ENCODE measurements around the gene IFT122.
"Not testable (repeated sequence)": the region's sequence is repeated elsewhere in the genome, so short reads cannot be mapped to it uniquely, and the experiment has no call there.

The IFT122 gene

GRCh38 chr3:129540776-129541516 lies 100.9 kb downstream of the IFT122 start:
- DNase-seq (ENCODE audit: low spot score): no peak

GRCh38 chr3:129542747-129543146 lies 102.7 kb downstream of the IFT122 start:
- no peak for DNase-seq (ENCODE audit: low spot score)

GRCh38 chr3:129543156-129543790 lies 103.2 kb downstream of the IFT122 start, which contains the start of gene H1-8:
TSS of gene H1-8 (plus strand) at chr3:129543175. CDS start at chr3:129543219, 44 bp downstream.
- DNase-seq (ENCODE audit: low spot score): no peak

DNA sequence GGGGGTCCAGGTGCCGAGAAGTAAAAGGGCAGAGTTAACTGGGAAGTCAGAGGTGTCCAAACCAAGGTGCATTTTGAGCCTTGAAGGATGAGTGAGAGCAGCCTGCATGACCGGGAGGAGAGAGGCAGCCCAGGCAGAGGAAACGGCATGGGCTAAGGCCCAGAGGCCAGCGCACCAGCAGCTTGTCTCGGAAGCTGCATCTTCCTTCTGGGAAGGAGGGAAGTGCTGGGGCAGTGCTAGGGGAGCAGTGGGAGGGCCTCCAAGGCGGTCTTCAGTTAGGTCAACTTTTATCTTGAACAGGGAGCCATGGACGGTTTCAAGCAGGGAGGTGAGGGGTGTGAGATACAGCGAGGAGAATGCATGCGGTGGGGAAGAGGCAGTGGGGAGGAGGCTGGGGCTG lies 104.0 kb downstream of the IFT122 start:
- no peak for DNase-seq (ENCODE audit: low spot score)

DNA sequence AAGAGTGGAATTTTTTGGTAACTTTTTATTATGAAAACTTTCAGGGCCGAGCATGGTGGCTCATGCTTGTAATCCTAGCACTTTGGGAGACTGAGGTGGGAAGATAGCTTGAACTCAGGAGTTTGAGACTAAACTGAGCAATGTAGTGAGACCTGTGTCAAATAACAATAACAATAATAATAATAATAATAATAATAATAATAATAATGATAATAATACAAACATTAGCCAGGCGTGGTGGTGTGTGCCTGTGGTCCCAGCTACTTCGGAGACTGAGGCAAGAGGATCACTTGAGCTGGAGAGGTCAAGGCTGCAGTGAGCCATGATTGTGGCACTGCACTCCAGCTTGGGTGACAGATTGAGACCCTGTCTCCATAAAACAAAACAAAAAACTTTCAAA lies 105.9 kb downstream of the IFT122 start:
- not testable (repeated sequence) for DNase-seq (ENCODE audit: low spot score)

GRCh38 chr3:129547241-129547640 lies 107.2 kb downstream of the IFT122 start:
- DNase-seq (ENCODE audit: low spot score): no peak

DNA sequence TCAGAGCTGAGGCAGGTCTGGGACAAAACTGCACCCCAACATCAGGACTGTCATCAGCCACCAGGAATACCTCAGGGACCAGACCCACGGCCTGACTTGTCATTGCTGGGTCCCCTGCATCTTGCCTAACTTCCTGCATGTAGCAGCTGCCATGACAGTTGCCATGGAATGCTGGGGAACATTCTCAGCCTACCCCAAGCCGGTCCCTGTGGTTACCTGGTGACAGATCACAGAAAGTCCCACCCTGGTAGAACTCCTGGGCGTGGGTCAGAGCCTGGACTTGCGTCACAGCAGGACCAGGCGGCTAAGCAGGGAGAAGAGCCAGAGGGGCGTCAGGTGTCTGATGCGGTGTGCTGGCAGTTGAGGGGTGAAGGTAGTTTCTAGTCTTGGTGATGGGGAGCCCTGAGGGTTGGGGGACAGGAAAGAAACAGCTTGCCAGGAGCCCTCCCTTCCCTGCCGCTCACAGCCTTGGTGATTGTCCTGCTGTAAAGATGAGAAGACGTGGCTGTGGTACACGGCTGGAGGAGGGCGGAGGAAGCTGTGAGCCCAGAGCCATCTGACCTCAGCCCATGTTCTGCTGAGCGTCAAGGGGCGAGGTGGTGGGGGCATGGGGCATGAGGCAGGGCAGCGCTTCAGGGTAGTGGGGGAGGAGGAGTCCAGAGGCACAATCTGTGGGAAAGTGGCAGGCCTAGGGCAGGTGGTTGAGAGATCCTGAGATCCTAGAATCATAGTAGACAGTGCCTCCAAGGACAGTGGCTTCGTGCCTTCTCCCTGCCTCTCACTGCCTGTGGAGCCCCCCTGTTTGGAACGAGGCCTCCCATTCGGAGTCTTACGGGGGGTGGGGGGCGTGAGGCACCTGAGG lies 108.3 kb downstream of the IFT122 start:
- DNase-seq (ENCODE audit: low spot score): no peak

DNA sequence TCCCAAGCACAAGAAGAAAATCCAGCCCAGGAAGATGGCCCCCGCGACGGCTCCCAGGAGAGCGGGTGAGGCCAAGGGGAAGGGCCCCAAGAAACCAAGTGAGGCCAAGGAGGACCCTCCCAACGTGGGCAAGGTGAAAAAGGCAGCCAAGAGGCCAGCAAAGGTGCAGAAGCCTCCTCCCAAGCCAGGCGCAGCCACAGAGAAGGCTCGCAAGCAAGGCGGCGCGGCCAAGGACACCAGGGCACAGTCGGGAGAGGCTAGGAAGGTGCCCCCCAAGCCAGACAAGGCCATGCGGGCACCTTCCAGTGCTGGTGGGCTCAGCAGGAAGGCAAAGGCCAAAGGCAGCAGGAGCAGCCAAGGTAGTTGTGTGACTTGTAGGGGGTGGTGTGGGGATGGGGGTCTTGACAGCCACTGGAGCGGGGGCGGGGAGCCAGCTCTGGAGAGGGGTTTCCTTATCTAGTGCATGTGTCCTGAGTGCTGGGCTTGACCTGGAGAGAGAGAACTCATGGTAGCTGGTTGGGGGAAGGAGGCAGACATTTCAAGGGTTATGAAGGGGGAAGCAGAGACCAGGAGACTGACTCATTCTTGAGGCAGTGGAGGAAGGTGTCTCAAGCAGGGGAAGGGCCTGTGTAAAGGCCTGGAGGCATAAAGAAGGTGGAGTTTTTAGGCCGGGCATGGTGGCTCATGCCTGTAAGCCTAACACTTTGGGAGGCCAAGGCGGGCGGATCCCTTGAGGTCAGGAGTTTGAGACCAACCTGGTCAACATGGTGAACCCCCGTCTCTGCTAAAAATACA lies 109.2 kb downstream of the IFT122 start:
- DNase-seq (ENCODE audit: low spot score): no peak

GRCh38 chr3:129549805-129550204 lies 109.8 kb downstream of the IFT122 start:
- DNase-seq (ENCODE audit: low spot score): no peak

GRCh38 chr3:129552287-129553050 lies 112.4 kb downstream of the IFT122 start:
- DNase-seq (ENCODE audit: low spot score): no peak

GRCh38 chr3:129553171-129553570 lies 113.1 kb downstream of the IFT122 start:
- no peak for DNase-seq (ENCODE audit: low spot score)

DNA sequence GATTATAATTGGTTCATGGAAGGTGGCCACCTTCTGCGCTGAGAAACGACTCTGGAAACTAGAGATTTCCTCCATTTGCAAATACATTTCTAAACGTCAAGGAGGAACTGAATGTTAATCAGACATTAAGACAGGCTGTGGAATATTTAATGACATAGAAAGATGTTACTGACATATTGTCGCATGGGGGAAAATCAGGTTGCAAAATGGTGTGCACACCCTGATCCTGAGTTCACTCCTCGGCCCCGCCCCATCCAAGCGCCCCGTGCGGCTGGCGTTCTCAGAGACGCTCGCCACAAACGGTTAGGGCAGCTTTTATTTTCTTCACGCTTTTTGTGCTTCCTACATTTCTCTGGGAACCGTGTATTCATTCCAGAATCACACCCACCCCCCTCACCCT lies 113.7 kb downstream of the IFT122 start:
- DNase-seq (ENCODE audit: low spot score): no peak

GRCh38 chr3:129554356-129555152 lies 114.5 kb downstream of the IFT122 start:
- DNase-seq (ENCODE audit: low spot score): no peak

- DNase-seq (ENCODE audit: low spot score): no peak
Measured at GRCh38 chr3:129555153-129555550, 115.1 kb downstream of the IFT122 start.

GRCh38 chr3:129555616-129556357 lies 115.8 kb downstream of the IFT122 start:
- no peak for DNase-seq (ENCODE audit: low spot score)

- no peak for DNase-seq (ENCODE audit: low spot score)
Measured at GRCh38 chr3:129556358-129556695, 116.3 kb downstream of the IFT122 start.

GRCh38 chr3:129556890-129557547 lies 117.0 kb downstream of the IFT122 start:
- no peak for DNase-seq (ENCODE audit: low spot score)

GRCh38 chr3:129557548-129557894 lies 117.5 kb downstream of the IFT122 start:
- no peak for DNase-seq (ENCODE audit: low spot score)

DNA sequence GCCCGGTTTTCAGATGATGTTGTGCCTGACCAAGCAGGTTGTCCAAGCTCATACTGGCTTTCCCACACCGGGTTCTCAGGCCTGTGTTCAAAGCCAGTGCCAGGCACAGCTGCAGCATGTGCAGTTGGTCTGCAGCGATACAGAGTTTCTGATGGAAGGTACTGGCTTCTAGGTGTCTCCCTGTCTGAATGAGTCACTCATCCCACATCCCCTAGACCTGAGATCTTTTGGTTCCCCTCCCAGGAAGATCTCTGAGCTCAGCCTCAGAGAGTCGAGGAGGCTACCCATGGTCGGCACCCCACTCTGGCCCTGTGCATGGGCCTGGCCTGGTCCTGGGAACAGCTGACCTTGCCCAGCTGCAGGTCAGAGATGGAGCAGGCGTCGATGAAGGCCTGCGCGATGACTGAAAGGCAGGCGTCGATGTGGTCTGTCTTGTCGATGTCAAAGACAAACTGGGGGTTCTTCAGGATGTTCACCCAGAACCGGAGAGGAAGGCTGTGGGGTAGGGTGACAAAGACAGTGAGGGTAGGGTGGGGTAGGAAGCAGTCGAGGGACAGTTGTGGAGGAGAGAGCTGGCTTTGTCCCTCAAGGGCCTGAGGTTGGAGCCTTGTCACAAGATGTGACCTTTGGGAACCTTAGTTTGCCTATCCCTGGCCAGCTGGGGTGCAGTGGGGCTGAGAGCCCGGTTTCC lies 118.2 kb downstream of the IFT122 start:
- no peak for DNase-seq (ENCODE audit: low spot score)
